Stimulated activated CD8-positive, alpha-beta memory T cell treated with anti-CD3 and anti-CD28 coated beads, Interleukin-4, amount 100 ng/mL, for 4 hours (primary cell): ENCODE results near the gene MED10.
"Not testable (repeated sequence)": the region's sequence is repeated elsewhere in the genome, so short reads cannot be mapped to it uniquely, and the experiment has no call there.

Source experiments
- DNase-seq, 2 donors: peaks; one replicate each; pipeline ENCODE4 v3.0.0-alpha.2; 2020; ENCODE audit warnings: low read depth in 2 of 2, low spot score in 1 of 2

The MED10 gene

DNA sequence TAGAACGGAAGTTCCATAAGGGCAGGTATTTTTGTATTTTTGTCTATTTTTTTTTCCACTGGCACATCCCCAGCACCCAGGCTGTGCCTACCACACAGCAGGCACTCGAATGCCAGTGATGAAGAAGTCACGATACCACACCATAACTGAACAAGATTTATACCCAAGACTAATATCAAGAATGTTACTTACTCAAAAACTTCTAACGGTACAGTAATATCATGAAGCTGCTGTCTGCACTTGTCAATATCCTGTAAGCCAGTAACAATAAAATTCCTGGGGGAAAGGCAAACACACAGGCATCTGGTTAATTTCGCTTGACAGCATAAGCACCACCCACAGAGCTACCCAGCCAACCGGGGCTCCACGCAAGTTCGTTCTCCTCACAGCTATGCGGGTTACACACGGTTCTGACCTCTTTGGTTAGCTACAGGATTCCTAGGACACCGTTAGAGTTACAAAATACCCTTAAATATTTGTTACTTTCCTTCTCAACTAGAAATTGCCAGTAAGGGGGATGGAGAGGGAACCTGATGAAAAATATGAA is 1.3 kb downstream of the MED10 start:
- no peak for DNase-seq

DNA sequence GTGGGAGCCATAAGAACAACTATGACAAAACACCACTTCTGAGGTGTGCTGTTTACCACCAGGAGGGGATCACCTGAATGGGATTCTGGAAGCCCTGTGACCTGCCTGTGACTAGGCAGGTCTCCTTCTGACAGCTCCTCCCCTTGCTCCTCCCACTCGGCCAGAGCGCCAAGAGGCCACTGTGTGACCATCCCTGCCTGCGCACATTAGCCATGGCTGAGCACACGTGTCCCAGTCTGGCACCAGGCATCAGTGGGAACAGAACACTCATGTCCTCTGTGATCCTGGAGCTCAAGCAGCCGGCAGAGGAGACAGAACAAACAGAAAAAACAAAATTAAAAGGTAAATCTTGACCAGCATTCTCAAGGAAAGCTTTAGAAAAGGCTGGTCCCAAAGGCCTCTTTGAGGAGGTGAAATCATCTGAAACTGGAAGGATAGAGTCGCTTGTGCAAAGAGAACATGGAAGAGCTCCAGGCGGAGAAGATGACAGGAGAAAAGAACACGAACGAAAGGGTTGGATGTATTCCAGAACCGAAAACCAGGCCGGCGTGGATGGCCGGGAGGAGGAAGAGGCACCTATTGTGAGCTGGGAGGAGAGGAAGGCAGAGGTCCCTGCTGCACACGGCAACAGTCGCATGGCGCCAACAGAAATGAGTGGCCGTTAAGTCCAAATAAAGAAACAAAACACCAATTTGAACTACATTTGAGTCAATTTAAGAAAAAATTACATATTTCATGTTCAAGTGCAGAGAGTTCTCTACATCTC is 5.1 kb downstream of the MED10 start:
- no peak for DNase-seq

DNA sequence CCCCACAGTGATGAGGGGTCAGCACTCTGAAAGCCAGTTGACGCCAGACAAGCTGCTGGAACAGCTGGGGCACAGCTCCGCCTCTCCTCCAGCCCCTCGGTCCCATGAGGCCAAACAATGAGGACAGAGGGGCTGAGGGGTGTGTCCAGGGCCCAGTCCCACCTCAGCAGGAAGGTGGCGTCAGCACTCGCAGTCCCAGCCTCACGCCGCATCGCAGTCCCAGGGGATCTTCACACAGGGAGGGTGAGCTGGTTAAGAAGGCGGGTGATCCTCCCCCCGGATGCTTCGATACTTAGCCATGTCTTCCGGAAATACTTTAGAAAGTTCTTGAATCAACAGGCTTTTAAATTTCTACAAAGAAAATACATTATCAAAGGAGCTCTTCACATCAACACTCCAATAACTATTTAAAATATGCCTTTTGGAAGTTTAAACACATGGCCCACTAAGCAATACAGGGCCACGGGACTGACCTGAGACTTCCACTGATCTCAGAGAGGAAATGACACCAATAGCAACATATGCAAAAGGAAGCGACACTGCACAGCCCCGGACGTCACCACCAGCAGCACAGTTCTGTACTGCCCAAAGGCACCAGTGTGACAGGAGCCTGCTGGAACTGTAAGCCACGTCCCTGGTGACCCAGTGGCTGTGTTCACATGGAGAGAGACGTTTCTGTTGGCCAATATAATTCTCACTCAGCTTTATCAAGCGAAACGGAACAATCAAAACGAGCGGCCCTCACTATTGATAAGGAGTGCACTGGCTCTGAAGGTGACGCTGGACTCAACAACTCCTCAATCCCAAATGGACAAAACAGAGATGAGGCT is 5.9 kb downstream of the MED10 start:
- DNase-seq = no peak

DNA sequence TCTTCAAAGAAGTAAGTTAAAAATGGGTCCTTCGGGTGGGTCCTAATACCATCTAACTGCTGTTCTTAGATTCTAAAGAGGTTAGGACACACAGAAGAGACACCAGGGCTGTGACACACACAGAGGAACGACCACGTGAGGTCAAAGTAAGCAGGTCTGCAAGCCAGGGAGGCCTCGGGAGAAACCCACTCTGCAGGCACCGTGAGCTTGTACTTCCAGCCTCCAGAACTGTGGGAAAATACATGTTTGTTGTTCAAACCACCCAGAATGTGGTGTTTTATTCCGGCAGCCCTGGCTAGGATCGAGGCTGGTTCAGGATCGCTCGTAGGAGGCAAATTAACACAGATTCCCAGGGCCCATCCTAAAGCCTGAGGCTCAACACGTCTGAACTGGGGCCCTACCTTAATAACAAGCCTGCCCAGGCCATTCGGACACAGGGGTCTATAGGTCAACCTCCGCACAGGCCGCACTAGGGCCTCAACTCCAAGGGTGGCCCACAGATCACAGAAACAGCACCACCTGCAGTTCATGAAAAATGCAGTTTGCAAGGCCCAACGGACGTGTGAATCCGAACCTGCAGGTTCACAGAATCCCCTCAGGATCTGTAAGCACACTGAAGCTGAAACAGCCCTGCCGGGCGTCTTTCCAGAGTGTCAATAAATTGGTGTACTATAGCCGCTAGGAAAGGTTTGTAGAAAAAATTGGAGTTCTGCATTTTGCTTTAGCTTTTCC is 7.1 kb downstream of the MED10 start:
- DNase-seq = no peak

DNA sequence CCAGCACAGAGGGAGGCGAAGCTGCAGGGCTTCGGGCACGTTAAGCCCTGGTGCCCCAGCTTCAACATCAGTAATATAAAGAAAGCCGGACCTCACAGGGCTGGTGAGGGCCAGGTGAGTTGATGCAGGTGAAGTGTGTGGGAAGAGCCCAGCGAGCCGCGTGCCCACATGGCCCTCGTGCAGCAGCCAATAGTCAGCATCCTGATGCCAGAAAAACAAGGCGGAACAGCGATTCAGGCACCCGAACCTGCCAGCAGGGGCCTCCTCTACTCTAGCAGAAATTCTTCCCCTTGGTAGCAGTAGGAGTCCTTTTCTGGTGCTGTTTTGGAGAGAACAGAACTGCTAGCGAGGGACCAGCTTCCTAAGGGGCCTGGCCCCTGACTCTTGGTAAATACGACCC is 7.8 kb downstream of the MED10 start:
- no peak for DNase-seq

DNA sequence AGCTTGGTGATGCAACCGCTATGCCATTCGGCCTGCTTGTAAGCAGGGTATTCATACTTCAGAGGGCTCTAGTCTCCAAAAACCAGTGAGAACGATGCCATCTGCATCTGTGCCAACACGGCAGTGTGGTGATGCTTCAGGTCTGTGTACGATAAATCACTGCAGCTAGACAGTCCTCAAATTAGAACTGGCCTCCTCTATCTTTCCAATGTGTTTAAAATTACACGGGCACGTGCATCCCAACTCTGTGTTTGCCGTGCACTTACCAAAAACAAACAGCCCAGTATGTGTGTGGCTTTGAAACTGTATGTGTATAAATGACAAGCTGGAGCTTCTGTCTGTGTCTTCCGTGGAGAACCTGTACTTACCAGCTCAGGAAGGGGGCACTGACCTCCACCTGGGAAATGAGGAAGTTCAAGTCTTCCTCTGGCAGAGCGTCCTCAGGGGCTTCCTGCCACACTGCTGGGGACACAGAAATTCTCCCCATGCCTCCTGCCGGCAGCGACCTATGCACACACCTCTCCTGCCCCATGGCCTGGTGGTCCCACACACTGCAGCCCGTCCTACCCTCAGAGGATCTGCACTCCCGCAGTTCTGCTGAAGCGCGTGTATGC is 12.3 kb downstream of the MED10 start:
- DNase-seq = no peak

DNA sequence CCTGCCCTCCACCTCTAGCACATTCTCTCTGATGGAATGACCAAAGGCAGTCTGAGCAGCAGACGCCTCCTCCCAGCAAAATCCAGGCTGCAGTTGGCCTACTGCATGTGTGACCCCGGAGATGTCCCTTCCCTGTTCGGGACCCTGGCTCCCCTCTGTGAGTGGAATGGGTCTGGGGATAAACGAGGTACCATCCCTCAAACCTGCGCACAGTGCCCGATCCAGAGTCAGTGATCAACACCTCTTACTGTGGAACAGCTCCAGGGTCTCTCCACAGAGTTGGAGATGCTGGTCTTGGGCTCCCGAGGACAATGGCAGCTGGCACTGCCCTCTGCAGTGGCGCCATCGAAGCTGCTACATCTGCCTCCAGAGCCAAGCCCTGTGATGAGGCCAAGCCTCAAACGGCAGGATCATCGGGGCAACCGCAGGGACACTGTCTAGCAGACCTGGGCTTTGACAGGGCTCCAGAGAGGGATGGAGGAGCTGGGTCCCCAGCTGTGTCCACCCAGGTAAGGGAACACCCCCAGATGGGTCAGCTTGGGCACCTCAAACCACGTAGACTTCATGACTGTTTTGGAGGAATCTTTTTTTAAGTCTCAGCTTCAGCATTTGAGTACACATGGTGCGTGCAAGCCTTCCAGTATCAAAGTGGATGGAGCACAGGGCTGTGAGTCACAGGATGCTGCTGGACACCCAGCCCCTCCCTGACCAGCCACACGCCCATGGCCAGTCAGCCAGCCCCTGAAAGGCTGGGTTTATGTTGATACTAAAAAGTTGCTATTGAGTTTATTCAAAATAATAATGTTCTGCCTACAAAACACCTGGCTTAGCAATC is 13.0 kb downstream of the MED10 start:
- DNase-seq = no peak

DNA sequence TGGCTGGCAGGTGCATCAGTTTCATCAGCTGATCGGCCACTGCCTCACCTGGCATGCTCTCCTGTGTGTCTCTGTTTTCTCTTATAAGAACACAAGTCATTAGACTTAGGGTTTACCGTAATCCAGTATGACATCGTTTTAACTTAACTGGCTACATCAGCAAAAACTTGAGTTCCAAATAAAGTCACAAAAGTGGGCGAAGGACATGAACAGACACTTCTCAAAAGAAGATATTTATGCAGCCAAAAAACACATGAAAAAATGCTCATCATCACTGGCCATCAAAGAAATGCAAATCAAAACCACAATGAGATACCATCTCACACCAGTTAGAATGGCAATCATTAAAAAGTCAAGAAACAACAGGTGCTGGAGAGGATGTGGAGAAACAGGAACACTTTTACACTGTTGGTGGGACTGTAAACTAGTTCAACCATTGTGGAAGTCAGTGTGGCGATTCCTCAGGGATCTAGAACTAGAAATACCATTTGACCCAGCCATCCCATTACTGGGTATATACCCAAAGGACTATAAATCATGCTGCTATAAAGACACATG is 14.8 kb downstream of the MED10 start:
- not testable (repeated sequence) for DNase-seq

DNA sequence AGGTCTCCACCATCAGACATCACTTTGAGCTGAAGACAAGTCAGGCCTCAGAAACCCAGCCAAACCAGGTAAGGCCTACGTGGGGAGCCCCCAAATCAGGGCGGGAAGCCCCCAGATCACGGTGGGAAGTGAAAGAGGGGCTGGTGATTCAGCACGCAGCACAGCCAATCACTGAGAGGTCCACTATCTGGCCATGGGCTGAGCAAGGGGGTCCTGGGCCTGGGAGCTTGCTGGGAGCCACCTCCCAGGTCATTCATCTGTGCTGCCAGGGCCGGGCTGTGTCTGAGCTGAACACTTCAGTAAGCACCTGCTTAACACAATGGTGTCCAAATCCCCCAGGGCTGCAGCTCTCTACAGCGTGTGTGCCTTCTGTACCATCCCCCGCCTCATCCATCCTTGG is 15.5 kb downstream of the MED10 start:
- DNase-seq = no peak

DNA sequence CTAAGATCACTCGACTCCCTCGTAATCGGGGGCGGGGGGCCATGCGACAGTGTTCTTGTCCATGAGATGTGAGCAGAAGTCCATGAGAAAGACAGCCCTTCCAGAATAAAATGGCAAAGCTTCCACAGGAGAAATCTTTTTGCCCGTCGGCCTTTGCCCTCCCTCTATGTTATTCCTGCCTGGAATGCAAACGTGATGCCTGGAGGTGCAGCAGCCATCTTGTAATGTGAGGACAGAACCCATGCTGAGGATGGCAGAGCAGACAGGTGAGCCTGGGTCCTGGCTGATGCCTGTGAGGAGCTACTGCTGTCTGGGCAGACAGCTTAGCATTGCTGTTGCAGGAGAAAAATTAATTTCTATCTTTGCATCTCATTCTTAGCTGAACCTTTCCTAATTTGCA is 17.2 kb downstream of the MED10 start:
- no peak for DNase-seq

DNA sequence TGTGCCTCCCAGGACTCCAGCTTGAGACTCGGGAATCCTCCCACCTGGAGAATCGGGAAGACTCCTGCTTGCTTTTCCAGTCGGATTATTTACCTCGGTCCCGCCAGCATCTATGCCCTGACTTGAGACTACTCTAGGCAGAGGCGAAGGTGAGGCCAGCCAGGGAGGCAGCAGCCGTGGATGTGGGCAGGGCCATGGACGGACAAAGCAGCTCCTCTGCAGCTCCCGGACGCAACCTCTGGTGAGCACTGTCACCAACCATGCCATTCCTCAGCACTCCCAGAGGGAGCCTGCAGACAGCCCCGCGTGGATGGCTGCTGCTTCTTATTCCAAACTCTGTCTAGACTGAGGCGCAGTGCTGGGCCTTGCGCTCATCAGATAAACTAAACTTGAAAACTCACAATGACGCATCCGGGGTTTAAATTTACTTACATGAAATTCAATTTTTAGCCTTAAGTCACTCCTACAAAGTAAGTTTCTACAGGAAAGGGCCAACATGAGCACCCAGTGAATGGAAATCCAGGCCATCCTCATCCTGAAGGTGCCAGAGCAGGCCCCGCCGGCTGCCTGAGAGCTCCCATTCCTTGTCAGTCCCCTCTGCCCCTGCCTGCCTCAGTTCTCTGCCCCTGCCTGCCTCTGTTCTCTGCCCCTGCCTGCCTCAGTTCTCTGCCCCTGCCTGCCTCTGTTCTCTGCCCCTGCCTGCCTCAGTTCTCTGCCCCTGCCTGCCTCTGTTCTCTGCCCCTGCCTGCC is 17.8 kb downstream of the MED10 start:
- no peak for DNase-seq

DNA sequence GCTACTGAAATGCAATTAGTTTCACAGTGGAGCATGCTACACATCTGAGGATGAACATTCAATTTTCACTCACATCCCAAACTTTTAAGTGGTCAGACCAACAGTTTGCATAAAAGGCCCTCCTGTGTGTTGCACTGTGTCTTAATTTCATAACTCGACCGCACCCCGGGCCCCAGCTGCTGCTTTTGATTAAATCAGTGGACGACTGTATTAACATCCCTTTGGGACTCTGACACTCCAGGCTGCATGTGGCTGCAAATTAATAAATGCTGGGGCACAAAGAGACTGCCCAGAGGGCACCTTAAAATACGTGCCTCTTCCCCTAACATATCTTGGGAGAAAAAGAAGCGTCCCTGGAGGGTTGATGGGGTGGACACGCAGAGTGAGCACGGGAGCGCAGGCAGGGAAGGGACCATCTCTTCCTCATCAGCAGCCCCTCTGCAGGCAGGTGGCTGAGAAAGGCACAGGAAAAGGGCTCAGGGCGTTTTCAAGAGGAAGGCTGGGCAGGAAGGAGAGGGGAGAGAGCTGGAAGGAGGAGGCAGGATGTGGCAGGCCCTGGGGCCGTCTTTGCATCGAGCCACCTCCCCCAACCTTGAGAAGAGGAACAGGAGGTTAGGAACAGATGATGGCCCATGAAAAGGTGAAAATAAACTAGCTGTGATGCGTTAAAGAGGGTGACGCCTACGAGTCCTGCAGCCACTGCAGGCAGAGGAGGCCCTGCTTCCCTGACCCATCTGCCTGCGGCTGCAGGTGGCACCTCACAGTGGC is 18.6 kb downstream of the MED10 start:
- DNase-seq = no peak

DNA sequence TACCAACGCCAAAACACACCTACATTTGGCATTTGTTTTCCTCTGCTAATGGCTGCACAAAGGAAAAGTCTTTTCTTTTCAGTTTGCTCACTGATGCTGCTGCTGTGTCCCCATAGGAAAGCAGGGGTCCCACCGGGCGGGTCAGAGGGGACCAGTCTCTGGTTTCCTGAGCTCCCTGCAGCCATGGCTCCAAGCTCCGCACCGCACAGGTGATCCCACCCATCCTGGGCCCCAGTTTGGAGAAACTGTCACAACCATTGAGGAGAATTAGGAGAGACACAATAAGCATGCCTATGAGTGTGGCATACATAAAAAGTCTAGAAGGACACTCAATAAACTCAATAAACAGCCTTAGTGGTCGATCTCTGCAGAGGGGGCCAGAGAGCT is 19.9 kb downstream of the MED10 start:
- DNase-seq = no peak

DNA sequence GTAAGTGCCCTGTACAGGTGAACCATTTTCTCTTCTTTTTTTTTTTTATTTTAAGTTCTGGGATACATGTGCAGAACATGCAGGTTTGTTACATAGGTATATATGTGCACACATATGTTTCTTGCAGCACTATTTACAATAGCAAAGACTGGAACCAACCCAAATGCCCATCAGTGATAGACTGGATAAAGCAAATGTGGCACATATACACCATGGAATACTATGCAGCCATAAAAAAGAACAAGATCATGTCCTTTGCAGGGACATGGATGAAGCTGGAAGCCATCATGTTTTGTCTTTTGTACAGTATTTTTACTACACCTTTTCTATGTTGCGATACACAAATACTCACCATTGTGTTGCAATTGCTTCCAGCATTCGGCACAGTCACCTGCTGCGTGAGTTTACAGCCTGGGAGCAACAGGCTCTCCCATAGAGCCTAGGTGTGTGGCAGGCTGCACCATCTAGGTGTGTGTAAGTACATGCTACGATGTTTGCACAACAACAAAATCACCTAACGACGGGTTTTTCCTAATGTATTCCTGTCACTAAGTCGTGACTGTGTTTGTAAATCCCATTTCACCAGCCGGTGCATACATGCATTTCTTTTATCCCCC is 20.4 kb downstream of the MED10 start:
- DNase-seq = not testable (repeated sequence)

DNA sequence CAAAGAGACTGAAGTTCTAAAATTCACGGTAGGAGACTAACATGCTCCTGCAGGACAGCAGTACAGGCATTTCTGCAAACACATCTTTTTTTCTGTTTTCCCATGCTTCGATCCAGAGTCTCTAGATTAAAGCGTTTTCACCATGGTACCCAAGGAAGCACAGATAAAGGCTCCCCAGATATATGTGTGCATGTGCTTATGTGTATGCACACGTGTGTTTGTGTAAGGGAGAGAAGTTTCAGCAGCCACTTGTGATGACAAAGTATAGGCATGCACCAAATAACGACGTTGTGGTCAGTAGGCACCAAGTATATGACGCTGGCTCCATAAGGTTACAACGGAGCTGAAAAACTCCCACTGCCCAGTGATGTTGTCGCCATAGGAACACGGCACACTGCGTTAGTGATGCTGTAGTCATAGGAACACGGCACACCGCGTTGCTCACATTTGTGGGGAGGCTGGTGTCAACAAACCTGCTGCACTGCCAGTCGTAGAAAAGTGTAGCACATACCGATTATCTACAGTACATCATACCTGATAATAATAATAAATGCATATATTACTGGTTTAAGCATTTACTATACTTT is 21.7 kb downstream of the MED10 start:
- no peak for DNase-seq

DNA sequence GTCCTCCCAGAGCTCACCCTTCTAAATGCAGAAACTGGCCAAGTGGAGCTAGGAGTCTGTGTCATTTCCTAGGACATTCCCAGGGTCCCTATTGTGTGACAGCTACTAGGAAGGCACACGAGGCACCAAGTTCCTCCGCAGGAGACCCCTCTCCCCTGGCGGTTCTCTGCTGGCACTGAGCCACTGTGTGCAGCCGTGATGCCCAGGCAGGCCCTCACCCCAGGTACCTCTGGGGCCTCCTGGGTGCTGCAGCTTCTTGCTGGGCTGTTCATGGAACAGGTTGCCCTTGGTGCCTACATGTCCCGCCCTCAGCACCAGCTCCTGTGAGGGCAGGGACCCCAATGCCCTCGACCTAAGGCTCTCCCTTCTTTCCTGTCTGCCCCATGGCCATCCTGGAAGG is 23.1 kb downstream of the MED10 start:
- no peak for DNase-seq

DNA sequence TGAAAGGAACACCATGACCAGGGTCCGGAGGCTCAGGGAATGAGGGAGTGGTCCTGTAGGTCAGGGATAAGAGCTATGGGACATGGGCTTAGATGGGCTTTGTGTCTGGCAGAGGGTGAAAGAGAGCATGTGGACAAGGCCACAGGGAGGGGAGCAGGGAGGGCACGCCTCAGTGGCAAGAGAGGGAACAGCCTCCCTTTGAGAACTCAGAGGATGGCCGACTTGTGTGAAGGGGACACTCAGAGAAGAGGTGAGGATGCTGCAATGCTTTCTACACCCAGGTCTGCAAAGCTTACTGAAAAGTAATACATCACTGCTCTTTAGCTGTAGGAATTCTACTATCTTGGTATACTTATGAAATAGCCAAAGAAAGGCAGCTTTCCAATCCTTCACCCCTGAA is 23.5 kb downstream of the MED10 start:
- DNase-seq = no peak
